Upper lobe of left lung (tissue), 6 donors: ENCODE results near the gene DENND1A. TPM values are rescaled to one million over a fixed set of nuclear protein-coding genes. Genes with fewer than 3 reads are reported as not detected.

Experiments used
- ATAC-seq, 2 donors: fragments of 200-7000 bp; cut with Tn5 transposase; one replicate each; pipeline ENCODE4 v1.9.1; 2022; ENCODE audit warnings: mild to moderate bottlenecking in 2 of 2, moderate library complexity in 2 of 2; ENCODE audit not compliant: low FRiP score in 2 of 2
- DNase-seq, 2 donors: peaks; one replicate each; pipeline ENCODE4 v3.0.0-alpha.2; 2019 to 2020
- H3K27ac ChIP-seq, 4 donors: fragments of 200-600 bp; sonication (generic); one replicate each; pipeline ENCODE4 v1.5.1; 2016 to 2019
- H3K27me3 ChIP-seq, 4 donors: fragments of 200-600 bp; sonication (generic); one replicate each; pipeline ENCODE4 v1.5.1; 2017 to 2019
- H3K36me3 ChIP-seq, 4 donors: fragments of 200-600 bp; sonication (generic); one replicate each; pipeline ENCODE4 v1.5.1; 2016 to 2019
- H3K4me1 ChIP-seq, 4 donors: fragments of 200-600 bp; sonication (generic); one replicate each; pipeline ENCODE4 v1.5.1; 2018 to 2019
- H3K4me3 ChIP-seq, 4 donors: fragments of 200-600 bp; sonication (generic); one replicate each; pipeline ENCODE4 v1.5.1; 2017 to 2019; ENCODE audit warnings: mild to moderate bottlenecking in 2 of 4, moderate library complexity in 1 of 4
- H3K9me3 ChIP-seq, 4 donors: fragments of 200-600 bp; sonication (generic); one replicate each; pipeline ENCODE4 v1.5.1; 2018 to 2019
- CTCF ChIP-seq, 6 experiments: fragments of 450-650 bp in 4 of 6; fragments of 200-600 bp in 2 of 6; sonication (generic) in 2 of 6; IDR thresholded peaks; one replicate each; pipeline ENCODE4 v1.5.1; 2016 to 2019; ENCODE audit warnings: antibody characterized with exemption in 6 of 6
- EP300 ChIP-seq, 4 donors: sonication (generic); formaldehyde crosslinking; IDR thresholded peaks; one replicate each; pipeline ENCODE4 v1.5.1; 2017; ENCODE audit warnings: antibody characterized with exemption in 4 of 4, control low read depth in 2 of 4
- POLR2A ChIP-seq, 4 donors: fragments of 450-650 bp; IDR thresholded peaks; one replicate each; pipeline ENCODE4 v1.5.1; 2016 to 2017; ENCODE audit warnings: antibody characterized with exemption in 4 of 4, mild to moderate bottlenecking in 2 of 4
- POLR2AphosphoS5 ChIP-seq, 2 donors: sonication (generic); formaldehyde crosslinking; IDR thresholded peaks; one replicate each; pipeline ENCODE4 v1.5.1; 2017; ENCODE audit warnings: antibody characterized with exemption in 2 of 2
- whole genome bisulfite sequencing, 2 donors: methylation state at CpG; one replicate each; pipeline ENCODE4 v1.1.5; 2017 to 2018; 5-methylcytosine and 5-hydroxymethylcytosine counted together
- total RNA-seq, 6 donors: library from RNA; depleted of rRNA in 4 of 6; stranded (reverse); fragments of >200 nt in 4 of 6; gene quantifications; one replicate each; pipeline versions ENCODE4 v1.1.0 to v1.2.1, GENCODE V29; 2016 to 2021
- donor health status: DM: no; HTN: no; CAD: no; lungs with moderate emphysema.
- donor health status: DM: no; HTN: yes; CAD: no; lungs with severe emphysema.

DENND1A gene
- total RNA-seq, 6 donors from 2014 or later: 9.8 to 46.1 (median 16.0) TPM

GRCh38 chr9:123493627-123494026, 436.3 kb downstream of the DENND1A start:
- WGBS, 2 donors: 57 to 58% methylated on average over 8 of the region's 8 CpGs
- Histone ChIP-seq H3K9me3 (no peaks in the 10 kb centered on the region), H3K27me3 (no peaks in the 10 kb centered on the region), H3K27ac (no peak overlapping the region), H3K36me3 (no peaks in the 10 kb centered on the region), H3K4me3 (no peak overlapping the region), H3K4me1 (no peaks in the 10 kb centered on the region)
- DNase-seq: no peak
- no peak for ATAC-seq
- no peak for TF ChIP-seq EP300 (IDR thresholded peaks at IDR 0.05)
- no peak for TF ChIP-seq POLR2AphosphoS5 (IDR thresholded peaks at IDR 0.05)
- TF ChIP-seq POLR2A (IDR thresholded peaks at IDR 0.05): no peak
- no peak for TF ChIP-seq CTCF (IDR thresholded peaks at IDR 0.05)

GRCh38 chr9:123490688-123491087, 439.2 kb downstream of the DENND1A start:
- no peaks in the 10 kb centered on the region for H3K4me1 ChIP-seq
- 94 to 98% methylated on average over 6 of the region's 6 CpGs for WGBS, 2 donors
- H3K27me3 ChIP-seq: no peaks in the 10 kb centered on the region
- H3K9me3 ChIP-seq: no peaks in the 10 kb centered on the region
- no peak for TF ChIP-seq POLR2AphosphoS5 (IDR thresholded peaks at IDR 0.05)
- TF ChIP-seq EP300 (IDR thresholded peaks at IDR 0.05): no peak
- TF ChIP-seq CTCF (IDR thresholded peaks at IDR 0.05): no peak
- TF ChIP-seq POLR2A (IDR thresholded peaks at IDR 0.05): no peak
- ATAC-seq (no peak), DNase-seq (no peak)
- H3K27ac ChIP-seq: no peak overlapping the region
- H3K36me3 ChIP-seq: no peaks in the 10 kb centered on the region
- H3K4me3 ChIP-seq: no peak overlapping the region

GRCh38 chr9:123488722-123489321, 441.1 kb downstream of the DENND1A start:
- TF ChIP-seq CTCF (IDR thresholded peaks at IDR 0.05): no peak
- TF ChIP-seq EP300 (IDR thresholded peaks at IDR 0.05): no peak
- TF ChIP-seq POLR2A (IDR thresholded peaks at IDR 0.05): no peak
- TF ChIP-seq POLR2AphosphoS5 (IDR thresholded peaks at IDR 0.05): no peak
- Histone ChIP-seq H3K27ac (no peak overlapping the region), H3K4me1 (no peaks in the 10 kb centered on the region), H3K9me3 (no peaks in the 10 kb centered on the region), H3K4me3 (no peak overlapping the region), H3K36me3 (no peaks in the 10 kb centered on the region), H3K27me3 (no peaks in the 10 kb centered on the region)
- DNase-seq (no peak), ATAC-seq (no peak)
- 77 to 78% methylated on average over 16 of the region's 16 CpGs for WGBS, 2 donors

- Histone ChIP-seq H3K9me3 (no peaks in the 10 kb centered on the region), H3K4me1 (no peaks in the 10 kb centered on the region), H3K27me3 (no peaks in the 10 kb centered on the region), H3K27ac (no peak overlapping the region), H3K4me3 (no peak overlapping the region), H3K36me3 (no peaks in the 10 kb centered on the region)
- TF ChIP-seq POLR2A (IDR thresholded peaks at IDR 0.05) (no peak), CTCF (IDR thresholded peaks at IDR 0.05) (no peak)
- DNase-seq (no peak), ATAC-seq (no peak)
- WGBS, 2 donors: 94 to 100% methylated on average over 4 to 5 of the region's 5 CpGs
These were observed 441.9 kb downstream of the DENND1A start for GRCh38 chr9:123487944-123488548.

GRCh38 chr9:123486431-123486830, 443.5 kb downstream of the DENND1A start:
- H3K27me3 ChIP-seq: no peaks in the 10 kb centered on the region
- TF ChIP-seq EP300 (IDR thresholded peaks at IDR 0.05) (no peak), POLR2A (IDR thresholded peaks at IDR 0.05) (no peak), CTCF (IDR thresholded peaks at IDR 0.05) (no peak), POLR2AphosphoS5 (IDR thresholded peaks at IDR 0.05) (no peak)
- ATAC-seq (no peak), DNase-seq (no peak)
- H3K36me3 ChIP-seq: no peaks in the 10 kb centered on the region
- no peaks in the 10 kb centered on the region for H3K4me1 ChIP-seq
- no peak overlapping the region for H3K4me3 ChIP-seq
- WGBS, 2 donors: 71% methylated on average over 1 of the region's 1 CpG; no CpG with 5 or more reads in 1 of the 2 donors
- no peaks in the 10 kb centered on the region for H3K9me3 ChIP-seq
- no peak overlapping the region for H3K27ac ChIP-seq
